SK-N-SH (cell line): ENCODE measurements around the gene NOTO. TPM values are rescaled to one million over a fixed set of nuclear protein-coding genes. Genes with fewer than 3 reads are reported as not detected.

Source experiments
- polyA plus RNA-seq, 3 experiments: library from polyadenylated mRNA; depleted of rRNA; stranded (reverse); fragments of >200 nt; gene quantifications; 2 replicates each; pipeline ENCODE4 v1.2.3, GENCODE V29; 2012

The NOTO gene
- polyA plus RNA-seq, 1 of the 3 experiments (the other 2 are of a cell fraction): not detected

Other genes with a start within 250 kb of the NOTO start
- 9.9 and 11.0 TPM in 2 replicates for gene SFXN5, start 130.9 kb upstream of the NOTO start, polyA plus RNA-seq (2012; rRNA removed)
- gene RAB11FIP5, start 89.6 kb upstream of the NOTO start, polyA plus RNA-seq (2012; rRNA removed): 16.4 and 17.1 TPM in 2 replicates
- 21.4 and 22.2 TPM in 2 replicates for gene SMYD5, start 11.7 kb downstream of the NOTO start, polyA plus RNA-seq (2012; rRNA removed)
- 8.5 and 9.6 TPM in 2 replicates for gene PRADC1, start 30.7 kb downstream of the NOTO start, polyA plus RNA-seq (2012; rRNA removed)
- gene CCT7, start 31.7 kb downstream of the NOTO start, polyA plus RNA-seq (2012; rRNA removed): 369 and 405 TPM in 2 replicates
- 3.1 and 3.5 TPM in 2 replicates for gene FBXO41, start 81.9 kb downstream of the NOTO start, polyA plus RNA-seq (2012; rRNA removed)
- 0.02 TPM in 1 of 2 replicates, not detected in the other for gene EGR4, start 91.0 kb downstream of the NOTO start, polyA plus RNA-seq (2012; rRNA removed)
- gene ALMS1, start 183.3 kb downstream of the NOTO start, polyA plus RNA-seq (2012; rRNA removed): 7.0 and 7.1 TPM in 2 replicates